Right lobe of liver (tissue), 6 donors: ENCODE results near the gene ERC2. TPM values are rescaled to one million over a fixed set of nuclear protein-coding genes. Genes with fewer than 3 reads are reported as not detected.

Experiments used
- ATAC-seq, 4 donors: fragments of 200-7000 bp; cut with Tn5 transposase; one replicate each; pipeline ENCODE4 v1.9.1; 2020; ENCODE audit warnings: mild to moderate bottlenecking in 4 of 4, moderate library complexity in 4 of 4
- DNase-seq, 3 donors: peaks; one replicate each; pipeline ENCODE4 v3.0.0-alpha.2; 2020
- H3K27ac ChIP-seq, 3 donors: fragments of 200-600 bp; one replicate each; pipeline ENCODE4 v1.8.0; 2022
- H3K27me3 ChIP-seq, 2 donors: fragments of 200-600 bp; one replicate each; pipeline ENCODE4 v1.8.0; 2022
- H3K36me3 ChIP-seq, 4 donors: fragments of 200-600 bp; sonication (generic) in 1 of 4; one replicate each; pipeline versions ENCODE4 v1.5.1 to v1.8.0; 2017 to 2022; ENCODE audit warnings: control low read depth in 1 of 4
- H3K4me1 ChIP-seq, 4 donors: fragments of 200-600 bp; sonication (generic) in 1 of 4; one replicate each; pipeline versions ENCODE4 v1.5.1 to v1.8.0; 2017 to 2022; ENCODE audit warnings: control low read depth in 1 of 4
- H3K4me3 ChIP-seq, 3 donors: fragments of 200-600 bp; one replicate each; pipeline ENCODE4 v1.8.0; 2022
- H3K9me3 ChIP-seq, 4 donors: fragments of 200-600 bp; sonication (generic) in 1 of 4; one replicate each; pipeline versions ENCODE4 v1.5.1 to v1.8.0; 2017 to 2022; ENCODE audit warnings: control low read depth in 1 of 4
- POLR2A ChIP-seq: fragments of 450-650 bp; IDR thresholded peaks from one replicate; pipeline ENCODE4 v1.6.1; 2017; ENCODE audit warnings: antibody characterized with exemption, mild to moderate bottlenecking
- WGBS: methylation state at CpG from one replicate; pipeline ENCODE4 v1.1.6; 2018; ENCODE audit warnings: low coverage, low lambda C conversion rate; ENCODE audit not compliant: insufficient coverage; ENCODE audit errors: missing lambda C conversion rate; 5-methylcytosine and 5-hydroxymethylcytosine counted together
- intact Hi-C, 2 donors: fragments of 100-400 bp; cut with DNase I; formaldehyde crosslinking; loops; one replicate each; pipeline versions ENCODE4 v1.11.2 to v1.14.1; 2022
- total RNA-seq, 6 experiments: library from RNA; depleted of rRNA in 2 of 6; stranded (reverse); fragments of >200 nt in 2 of 6; fragmentation: NEBNext Ultra II Directional in 3 of 6; extraction: Animal tissue kit (Norgen Biotek cat#: 25700) in 3 of 6; gene quantifications; one replicate each; pipeline versions ENCODE4 v1.1.0 to v1.2.4, GENCODE V29; 2016 to 2023
- TF ChIP-seq, protein P1 (sequence below), 4 donors: fragments of 200-600 bp in 3 of 4; fragments of 450-650 bp in 1 of 4; IDR thresholded peaks; one replicate each; pipeline versions ENCODE4 v1.5.1 to v1.8.0; 2016 to 2022; ENCODE audit warnings: antibody characterized with exemption in 4 of 4, mild to moderate bottlenecking in 2 of 4
- donor health status: DM: no; HTN: yes; CAD: no.
- donor health status: DM: no; HTN: no; CAD: no.
- donor health status: DM: no; HTN: no; CAD: no.
- donor health status: DM: no; HTN: yes; CAD: no.
- donor health status: DM: no; HTN: yes; CAD: no.

Gene ERC2
- total RNA-seq, 6 experiments from 2014 or later: not detected

GRCh38 chr3:55484801-55485791 is 983.2 kb downstream of the ERC2 start:
- no peaks in the 10 kb centered on the region for H3K4me1 ChIP-seq
- H3K9me3 ChIP-seq: no peaks in the 10 kb centered on the region
- DNase-seq (peak; percentile 82 to 84 (median 84)), ATAC-seq (peak; percentile 79 to 85 (median 84))
- no peaks in the 10 kb centered on the region for H3K27me3 ChIP-seq
- peak overlapping the region in 2 of 3 donors; percentile 55 to 88 for H3K27ac ChIP-seq
- no peaks in the 10 kb centered on the region for H3K36me3 ChIP-seq
- peak overlapping the region; percentile 63 to 85 (median 77) for H3K4me3 ChIP-seq
- TF ChIP-seq, protein P1, sequence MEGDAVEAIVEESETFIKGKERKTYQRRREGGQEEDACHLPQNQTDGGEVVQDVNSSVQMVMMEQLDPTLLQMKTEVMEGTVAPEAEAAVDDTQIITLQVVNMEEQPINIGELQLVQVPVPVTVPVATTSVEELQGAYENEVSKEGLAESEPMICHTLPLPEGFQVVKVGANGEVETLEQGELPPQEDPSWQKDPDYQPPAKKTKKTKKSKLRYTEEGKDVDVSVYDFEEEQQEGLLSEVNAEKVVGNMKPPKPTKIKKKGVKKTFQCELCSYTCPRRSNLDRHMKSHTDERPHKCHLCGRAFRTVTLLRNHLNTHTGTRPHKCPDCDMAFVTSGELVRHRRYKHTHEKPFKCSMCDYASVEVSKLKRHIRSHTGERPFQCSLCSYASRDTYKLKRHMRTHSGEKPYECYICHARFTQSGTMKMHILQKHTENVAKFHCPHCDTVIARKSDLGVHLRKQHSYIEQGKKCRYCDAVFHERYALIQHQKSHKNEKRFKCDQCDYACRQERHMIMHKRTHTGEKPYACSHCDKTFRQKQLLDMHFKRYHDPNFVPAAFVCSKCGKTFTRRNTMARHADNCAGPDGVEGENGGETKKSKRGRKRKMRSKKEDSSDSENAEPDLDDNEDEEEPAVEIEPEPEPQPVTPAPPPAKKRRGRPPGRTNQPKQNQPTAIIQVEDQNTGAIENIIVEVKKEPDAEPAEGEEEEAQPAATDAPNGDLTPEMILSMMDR (IDR thresholded peaks at IDR 0.05): peak; percentile 42 to 82 (median 72)
- no peak for TF ChIP-seq POLR2A
- intact Hi-C loops: loop anchor here (10.0 kb wide), 3 partner anchors 260 to 770 kb away; no protein-coding TSS in a partner anchor
- WGBS: 5% methylated on average over 33 of the region's 57 CpGs

- H3K4me1 ChIP-seq: no peaks in the 10 kb centered on the region
- no peaks in the 10 kb centered on the region for H3K9me3 ChIP-seq
- DNase-seq: no peak
- no peak for TF ChIP-seq POLR2A
- TF ChIP-seq, protein P1 (IDR thresholded peaks at IDR 0.05): no peak
- intact Hi-C loops: loop anchor here (10.0 kb wide), 3 partner anchors 261 to 771 kb away; no protein-coding TSS in a partner anchor
- H3K36me3 ChIP-seq: no peaks in the 10 kb centered on the region
- 62% methylated on average over 19 of the region's 20 CpGs for WGBS
- no peak overlapping the region for H3K27ac ChIP-seq
- ATAC-seq: no peak
- H3K4me3 ChIP-seq: no peak overlapping the region
- H3K27me3 ChIP-seq: no peaks in the 10 kb centered on the region
These were observed 984.0 kb downstream of the ERC2 start for GRCh38 chr3:55484191-55484689.

GRCh38 chr3:55483196-55484095 is 984.8 kb downstream of the ERC2 start:
- TF ChIP-seq, protein P1 (IDR thresholded peaks at IDR 0.05): no peak
- no peak for TF ChIP-seq POLR2A
- Histone ChIP-seq H3K36me3 (no peaks in the 10 kb centered on the region), H3K4me3 (no peak overlapping the region), H3K27me3 (no peaks in the 10 kb centered on the region), H3K27ac (no peak overlapping the region), H3K4me1 (no peaks in the 10 kb centered on the region), H3K9me3 (no peaks in the 10 kb centered on the region)
- DNase-seq: no peak
- intact Hi-C loops: loop anchor here (10.0 kb wide), 3 partner anchors 261 to 771 kb away; no protein-coding TSS in a partner anchor
- 50% methylated on average over 23 of the region's 40 CpGs for WGBS
- ATAC-seq: no peak

GRCh38 chr3:55482496-55483195 is 985.6 kb downstream of the ERC2 start:
- Histone ChIP-seq H3K4me1 (no peaks in the 10 kb centered on the region), H3K9me3 (no peaks in the 10 kb centered on the region), H3K4me3 (no peak overlapping the region), H3K36me3 (no peaks in the 10 kb centered on the region), H3K27me3 (no peaks in the 10 kb centered on the region), H3K27ac (no peak overlapping the region)
- no peak for TF ChIP-seq POLR2A
- DNase-seq (no peak), ATAC-seq (no peak)
- intact Hi-C loops: loop anchor here (10.0 kb wide), 3 partner anchors 262 to 772 kb away; no protein-coding TSS in a partner anchor
- WGBS: 55% methylated on average over 5 of the region's 38 CpGs
